ACC112 (cell line): ENCODE results near the gene HBD.

Source experiments
- H2AFZ ChIP-seq: fragments of 200-600 bp; sonication (generic); one replicate; pipeline ENCODE4 v1.6.0; 2017; ENCODE audit warnings: antibody characterized with exemption, low read length; ENCODE audit not compliant: unreplicated experiment
- H3K27ac ChIP-seq: fragments of 200-600 bp; sonication (generic); 2 replicates; pipeline ENCODE4 v1.5.1; 2014; ENCODE audit warnings: low read depth, mild to moderate bottlenecking, antibody characterized with exemption, low read length, moderate library complexity
- H3K27me3 ChIP-seq: fragments of 200-600 bp; sonication (generic); 2 replicates; pipeline ENCODE4 v1.6.1; 2014; ENCODE audit warnings: mild to moderate bottlenecking, antibody characterized with exemption, low read length, moderate library complexity, mixed read lengths; ENCODE audit not compliant: insufficient read depth
- H3K36me3 ChIP-seq: fragments of 200-600 bp; sonication (generic); 2 replicates; pipeline ENCODE4 v1.6.1; 2016; ENCODE audit warnings: mild to moderate bottlenecking, antibody characterized with exemption, low read length, moderate library complexity, mixed read lengths; ENCODE audit not compliant: insufficient read depth
- H3K4me1 ChIP-seq: fragments of 200-600 bp; sonication (generic); one replicate; pipeline ENCODE4 v1.6.1; 2016; ENCODE audit warnings: low read length, mixed read lengths; ENCODE audit not compliant: insufficient read depth, unreplicated experiment, control insufficient read depth
- H3K4me3 ChIP-seq: fragments of 200-600 bp; sonication (generic); 2 replicates; pipeline ENCODE4 v1.5.1; 2014; ENCODE audit warnings: mild to moderate bottlenecking, low read depth, low read length
- H3K79me2 ChIP-seq: fragments of 200-600 bp; sonication (generic); one replicate; pipeline ENCODE4 v1.6.0; 2016; ENCODE audit warnings: low read length; ENCODE audit not compliant: control insufficient read depth, unreplicated experiment, insufficient read depth

HBD gene

DNA sequence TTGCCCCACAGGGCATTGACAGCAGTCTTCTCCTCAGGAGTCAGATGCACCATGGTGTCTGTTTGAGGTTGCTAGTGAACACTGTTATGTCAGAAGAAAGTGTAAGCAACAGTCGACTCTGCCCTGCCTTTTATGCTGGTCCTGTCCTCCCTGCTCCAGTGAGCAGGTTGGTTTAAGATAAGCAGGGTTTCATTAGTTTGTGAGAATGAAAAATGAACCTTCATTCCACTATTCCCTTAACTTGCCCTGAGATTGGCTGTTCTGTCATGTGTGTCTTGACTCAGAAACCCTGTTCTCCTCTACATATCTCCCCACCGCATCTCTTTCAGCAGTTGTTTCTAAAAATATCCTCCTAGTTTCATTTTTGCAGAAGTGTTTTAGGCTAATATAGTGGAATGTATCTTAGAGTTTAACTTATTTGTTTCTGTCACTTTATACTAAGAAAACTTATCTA lies at the start of gene HBD:
TSS of gene HBD (minus strand) at position 103 of the 454 bp plus-strand sequence. CDS start at position 53, 50 bp downstream.
- no peaks in the 10 kb centered on the region for H3K79me2 ChIP-seq
- H3K36me3 ChIP-seq: no peaks in the 10 kb centered on the region
- H3K27ac ChIP-seq: no peak within 1 kb of the TSS
- no peaks in the 10 kb centered on the region for H3K27me3 ChIP-seq
- no peaks in the 10 kb centered on the region for H3K4me1 ChIP-seq
- H3K4me3 ChIP-seq: no peak within 1 kb of the TSS
- no peak within 1 kb of the TSS for H2AFZ ChIP-seq

DNA sequence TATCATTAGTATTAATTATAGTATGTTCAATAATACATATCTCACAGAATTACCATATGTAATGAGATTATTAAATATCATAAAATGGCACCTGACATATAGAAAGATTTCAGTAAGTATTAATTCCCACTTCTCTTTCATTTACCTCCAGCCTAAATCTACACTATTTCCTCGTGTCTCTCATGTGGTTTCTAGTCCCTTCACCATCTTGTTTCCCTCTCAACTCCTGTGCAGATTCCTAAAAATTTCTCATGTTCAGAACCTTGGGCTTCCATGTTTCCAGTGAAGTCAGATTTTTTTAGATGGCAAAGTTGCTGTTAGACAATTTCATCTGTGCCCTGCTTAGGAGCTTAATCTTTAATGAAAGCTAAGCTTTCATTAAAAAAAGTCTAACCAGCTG lies 49.6 kb upstream of the HBD start:
- Histone ChIP-seq H3K4me1 (peaks cover 18% of the 10 kb centered on the region), H3K27me3 (no peaks in the 10 kb centered on the region)

GRCh38 chr11:5283086-5283485 lies 48.8 kb upstream of the HBD start:
- no peak overlapping the region for H3K4me3 ChIP-seq
- no peaks in the 10 kb centered on the region for H3K79me2 ChIP-seq
- no peak overlapping the region for H2AFZ ChIP-seq
- H3K27me3 ChIP-seq: no peaks in the 10 kb centered on the region
- H3K36me3 ChIP-seq: no peaks in the 10 kb centered on the region
- peaks cover 16% of the 10 kb centered on the region for H3K4me1 ChIP-seq
- H3K27ac ChIP-seq: no peak overlapping the region

More for the DNA sequence above, 49.6 kb upstream of the HBD start:
- Histone ChIP-seq H3K4me3 (no peak overlapping the region), H3K27ac (no peak overlapping the region), H2AFZ (no peak overlapping the region), H3K36me3 (no peaks in the 10 kb centered on the region), H3K79me2 (no peaks in the 10 kb centered on the region)

DNA sequence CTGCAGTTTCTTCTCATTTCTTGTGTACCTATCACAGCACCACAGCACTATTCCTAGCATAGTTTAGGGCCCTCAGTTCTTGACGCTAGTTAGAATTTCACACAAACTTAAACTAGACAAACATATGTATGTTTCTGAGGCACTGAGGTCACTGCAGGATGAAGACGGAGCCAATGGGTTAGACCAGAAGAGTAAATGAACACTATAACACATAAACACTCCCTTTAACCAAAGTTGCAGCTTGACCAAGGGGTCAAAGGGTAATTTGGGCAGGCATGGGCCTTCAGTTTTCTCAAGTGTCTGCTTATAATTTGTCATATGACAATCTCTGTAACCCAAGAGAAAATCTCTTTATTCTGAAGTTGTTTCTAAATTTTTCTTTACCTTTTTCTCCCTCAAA lies 48.3 kb upstream of the HBD start:
- H3K4me1 ChIP-seq: peaks cover 20% of the 10 kb centered on the region
- H2AFZ ChIP-seq: no peak overlapping the region
- no peak overlapping the region for H3K4me3 ChIP-seq
- no peaks in the 10 kb centered on the region for H3K27me3 ChIP-seq
- H3K36me3 ChIP-seq: no peaks in the 10 kb centered on the region
- H3K27ac ChIP-seq: no peak overlapping the region
- no peaks in the 10 kb centered on the region for H3K79me2 ChIP-seq

GRCh38 chr11:5281596-5281995 lies 47.3 kb upstream of the HBD start:
- Histone ChIP-seq H3K4me1 (peaks cover 20% of the 10 kb centered on the region), H2AFZ (no peak overlapping the region), H3K4me3 (no peak overlapping the region)

DNA sequence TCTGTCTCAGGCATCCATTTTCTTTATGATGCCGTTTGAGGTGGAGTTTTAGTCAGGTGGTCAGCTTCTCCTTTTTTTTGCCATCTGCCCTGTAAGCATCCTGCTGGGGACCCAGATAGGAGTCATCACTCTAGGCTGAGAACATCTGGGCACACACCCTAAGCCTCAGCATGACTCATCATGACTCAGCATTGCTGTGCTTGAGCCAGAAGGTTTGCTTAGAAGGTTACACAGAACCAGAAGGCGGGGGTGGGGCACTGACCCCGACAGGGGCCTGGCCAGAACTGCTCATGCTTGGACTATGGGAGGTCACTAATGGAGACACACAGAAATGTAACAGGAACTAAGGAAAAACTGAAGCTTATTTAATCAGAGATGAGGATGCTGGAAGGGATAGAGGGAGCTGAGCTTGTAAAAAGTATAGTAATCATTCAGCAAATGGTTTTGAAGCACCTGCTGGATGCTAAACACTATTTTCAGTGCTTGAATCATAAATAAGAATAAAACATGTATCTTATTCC lies 46.4 kb upstream of the HBD start:
- no peaks in the 10 kb centered on the region for H3K27me3 ChIP-seq
- H3K79me2 ChIP-seq: no peaks in the 10 kb centered on the region
- H3K4me1 ChIP-seq: peaks cover 20% of the 10 kb centered on the region
- H2AFZ ChIP-seq: peak overlapping the region; percentile 61
- H3K36me3 ChIP-seq: no peaks in the 10 kb centered on the region
- H3K27ac ChIP-seq: peak overlapping the region; percentile 22
- H3K4me3 ChIP-seq: no peak overlapping the region

More at GRCh38 chr11:5281596-5281995, 47.3 kb upstream of the HBD start:
- no peak overlapping the region for H3K27ac ChIP-seq
- H3K36me3 ChIP-seq: no peaks in the 10 kb centered on the region
- no peaks in the 10 kb centered on the region for H3K79me2 ChIP-seq
- H3K27me3 ChIP-seq: no peaks in the 10 kb centered on the region

DNA sequence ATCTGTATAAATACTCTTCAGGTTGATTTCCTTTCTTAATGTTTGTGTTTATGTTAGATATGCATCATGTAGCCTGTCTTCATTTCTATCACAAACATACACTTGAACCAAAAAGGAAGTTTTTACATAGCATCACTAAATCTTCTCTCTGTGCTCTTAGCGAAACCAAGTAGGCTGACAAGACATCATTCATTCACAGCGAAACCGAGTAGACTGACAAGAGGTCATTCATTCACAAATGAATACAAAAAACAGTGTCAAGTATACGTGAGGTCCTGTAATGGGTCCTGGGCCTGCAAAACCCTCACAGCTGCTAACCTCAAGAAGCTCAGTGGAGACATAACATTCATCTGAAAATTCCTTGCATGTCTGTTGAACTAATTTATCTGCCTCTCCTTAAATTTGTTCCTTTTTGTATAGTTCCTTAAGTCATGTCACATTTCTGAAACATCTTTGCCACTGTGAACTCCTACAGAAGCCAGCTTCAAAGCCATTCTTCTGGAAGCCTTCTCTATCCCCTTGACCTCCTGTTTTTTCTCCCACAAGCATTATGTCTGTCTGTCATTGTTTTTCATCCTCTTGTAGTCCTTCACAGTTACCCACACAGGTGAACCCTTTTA lies 45.3 kb upstream of the HBD start:
- H3K36me3 ChIP-seq: no peaks in the 10 kb centered on the region
- peaks cover 20% of the 10 kb centered on the region for H3K4me1 ChIP-seq
- H3K4me3 ChIP-seq: no peak overlapping the region
- peak overlapping the region; percentile 53 for H2AFZ ChIP-seq
- no peak overlapping the region for H3K27ac ChIP-seq
- no peaks in the 10 kb centered on the region for H3K79me2 ChIP-seq
- H3K27me3 ChIP-seq: no peaks in the 10 kb centered on the region

DNA sequence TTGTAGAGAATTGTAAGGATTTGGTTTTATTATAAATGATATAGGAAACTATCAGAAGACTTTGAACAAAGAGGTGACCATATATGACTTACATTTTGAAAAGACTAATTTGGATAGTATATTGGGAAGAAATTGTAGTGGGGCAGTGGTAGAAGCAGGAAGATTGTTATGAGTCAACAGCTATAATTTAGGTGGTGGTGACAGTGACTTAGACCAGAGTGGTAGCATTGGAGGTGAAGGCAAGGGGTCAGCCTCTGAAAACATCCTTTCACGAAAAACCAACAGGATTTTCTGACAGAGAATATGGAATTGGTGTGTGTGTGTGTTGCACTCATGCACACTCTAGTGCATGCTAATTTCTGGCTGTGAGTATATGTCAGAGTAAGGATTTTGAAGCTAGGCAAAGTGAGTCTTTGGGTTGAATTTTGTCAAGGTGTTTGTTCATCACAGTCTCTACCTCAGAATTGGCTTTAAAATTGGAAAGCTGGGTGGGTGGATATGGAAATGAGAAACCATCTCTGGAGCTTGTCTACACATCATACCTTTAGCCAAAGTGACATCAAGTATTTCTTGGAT lies 43.6 kb upstream of the HBD start:
- Histone ChIP-seq H3K4me3 (no peak overlapping the region), H2AFZ (no peak overlapping the region), H3K27me3 (no peaks in the 10 kb centered on the region), H3K4me1 (peaks cover 20% of the 10 kb centered on the region), H3K79me2 (no peaks in the 10 kb centered on the region), H3K36me3 (no peaks in the 10 kb centered on the region), H3K27ac (no peak overlapping the region)

DNA sequence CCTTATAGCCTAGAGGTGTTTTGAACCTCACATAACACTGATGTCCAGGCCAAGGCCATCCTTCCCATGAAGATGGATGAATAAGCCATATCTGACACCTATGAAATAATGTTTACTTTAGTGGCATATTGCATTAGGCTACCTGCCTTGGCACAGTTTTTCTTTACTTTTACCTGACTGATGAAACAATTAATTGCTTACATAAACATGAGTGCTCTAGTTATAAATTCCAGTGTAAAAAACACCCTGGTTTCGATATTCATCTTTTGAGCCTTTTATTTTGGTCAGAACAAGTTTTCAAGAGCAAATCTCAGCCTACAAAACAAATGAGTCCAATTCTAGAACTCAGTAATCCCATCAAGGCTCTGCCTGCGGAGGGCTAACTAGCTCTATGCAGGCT lies 42.4 kb upstream of the HBD start:
- Histone ChIP-seq H3K27ac (no peak overlapping the region), H3K4me3 (no peak overlapping the region), H2AFZ (no peak overlapping the region)

GRCh38 chr11:5275369-5276110 lies 41.3 kb upstream of the HBD start:
- no peak overlapping the region for H2AFZ ChIP-seq
- H3K36me3 ChIP-seq: no peaks in the 10 kb centered on the region
- peaks cover 14% of the 10 kb centered on the region for H3K4me1 ChIP-seq
- no peak overlapping the region for H3K27ac ChIP-seq
- no peak overlapping the region for H3K4me3 ChIP-seq
- no peaks in the 10 kb centered on the region for H3K27me3 ChIP-seq
- no peaks in the 10 kb centered on the region for H3K79me2 ChIP-seq

More for the DNA sequence above, 42.4 kb upstream of the HBD start:
- H3K36me3 ChIP-seq: no peaks in the 10 kb centered on the region
- H3K4me1 ChIP-seq: peaks cover 20% of the 10 kb centered on the region
- H3K79me2 ChIP-seq: no peaks in the 10 kb centered on the region
- H3K27me3 ChIP-seq: no peaks in the 10 kb centered on the region
